Gastroesophageal sphincter (tissue), 4 donors: ENCODE data around the gene GRHL3. TPM values are rescaled to one million over a fixed set of nuclear protein-coding genes. Genes with fewer than 3 reads are reported as not detected.

ENCODE experiments used
- ATAC-seq: fragments of 150-250 bp; one replicate; pipeline ENCODE4 v1.9.1; 2016; ENCODE audit warnings: mild to moderate bottlenecking, moderate library complexity
- H3K27ac ChIP-seq, 4 donors: fragments of 200-600 bp; sonication (generic) in 3 of 4; 1 replicate in 3 of 4; 2 replicates in 1 of 4; pipeline ENCODE4 v1.5.1; 2016 to 2019
- H3K27me3 ChIP-seq: fragments of 200-600 bp; sonication (generic); one replicate; pipeline ENCODE4 v1.5.1; 2019
- H3K36me3 ChIP-seq, 2 donors: fragments of 200-600 bp; sonication (generic); one replicate each; pipeline ENCODE4 v1.5.1; 2019; ENCODE audit warnings: control low read depth in 1 of 2
- H3K4me1 ChIP-seq, 3 donors: fragments of 200-600 bp; sonication (generic); 1 replicate in 2 of 3; 2 replicates in 1 of 3; pipeline ENCODE4 v1.5.1; 2016 to 2019; ENCODE audit warnings: control low read depth in 2 of 3
- H3K4me3 ChIP-seq, 2 donors: fragments of 200-600 bp; sonication (generic); one replicate each; pipeline ENCODE4 v1.5.1; 2019; ENCODE audit warnings: mild to moderate bottlenecking in 1 of 2, moderate library complexity in 1 of 2
- H3K9me3 ChIP-seq, 3 donors: fragments of 200-600 bp; sonication (generic); one replicate each; pipeline ENCODE4 v1.5.1; 2017 to 2019; ENCODE audit warnings: control low read depth in 2 of 3
- CTCF ChIP-seq, 4 experiments: fragments of 200-600 bp in 2 of 4; fragments of 450-650 bp in 2 of 4; sonication (generic) in 1 of 4; IDR thresholded peaks; one replicate each; pipeline ENCODE4 v1.5.1; 2017 to 2019; ENCODE audit warnings: antibody characterized with exemption in 4 of 4, mild to moderate bottlenecking in 2 of 4, moderate library complexity in 2 of 4
- EP300 ChIP-seq: sonication (generic); formaldehyde crosslinking; IDR thresholded peaks from one replicate; pipeline ENCODE4 v1.6.1; 2017; ENCODE audit warnings: antibody characterized with exemption, mild to moderate bottlenecking
- POLR2A ChIP-seq, 2 donors: fragments of 450-650 bp; IDR thresholded peaks; one replicate each; pipeline ENCODE4 v1.6.1; 2017; ENCODE audit warnings: antibody characterized with exemption in 2 of 2, mild to moderate bottlenecking in 2 of 2, moderate library complexity in 1 of 2
- POLR2AphosphoS5 ChIP-seq: sonication (generic); formaldehyde crosslinking; IDR thresholded peaks from one replicate; pipeline ENCODE4 v1.6.1; 2017; ENCODE audit warnings: antibody characterized with exemption
- WGBS, 2 donors: methylation state at CpG; one replicate each; pipeline ENCODE4 v1.1.5; 2018; ENCODE audit warnings: low coverage in 1 of 2; 5-methylcytosine and 5-hydroxymethylcytosine counted together
- total RNA-seq, 4 donors: library from RNA; depleted of rRNA; stranded (reverse); fragments of >200 nt; gene quantifications; one replicate each; pipeline ENCODE4 v1.1.0, GENCODE V29; 2016

Gene GRHL3
- total RNA-seq, 4 donors from 2014 or later, result 0.13 to 4.9 (median 0.31) TPM; not detected in 1

GRCh38 chr1:24384251-24385090 lies 65.3 kb downstream of the GRHL3 start:
- H3K27ac ChIP-seq, result peak overlapping the region in 1 of 4 donors; percentile 26

GRCh38 chr1:24385160-24385940 lies 66.2 kb downstream of the GRHL3 start:
- Histone ChIP-seq H3K27me3 (no peaks in the 10 kb centered on the region), H3K9me3 (no peaks in the 10 kb centered on the region), H3K36me3 (peaks cover 0 to 62% of the 10 kb centered on the region in 2 donors), H3K27ac (no peak overlapping the region), H3K4me1 (no peaks in the 10 kb centered on the region), H3K4me3 (no peak overlapping the region)
- no peak for TF ChIP-seq EP300
- no peak for TF ChIP-seq POLR2A (IDR thresholded peaks at IDR 0.05)
- peak in 1 of 4 experiments; percentile 9 for TF ChIP-seq CTCF (IDR thresholded peaks at IDR 0.05)
- TF ChIP-seq POLR2AphosphoS5, result no peak
- 93% methylated on average over 5 to 7 of the region's 12 CpGs for WGBS, 2 donors
- ATAC-seq, result no peak

More at GRCh38 chr1:24384251-24385090, 65.3 kb downstream of the GRHL3 start:
- no peaks in the 10 kb centered on the region for H3K9me3 ChIP-seq
- no peaks in the 10 kb centered on the region for H3K4me1 ChIP-seq
- H3K4me3 ChIP-seq, result no peak overlapping the region
- H3K27me3 ChIP-seq, result no peaks in the 10 kb centered on the region
- TF ChIP-seq POLR2A (IDR thresholded peaks at IDR 0.05), result no peak
- no peak for TF ChIP-seq POLR2AphosphoS5
- no peak for TF ChIP-seq CTCF (IDR thresholded peaks at IDR 0.05)
- no peak for TF ChIP-seq EP300
- H3K36me3 ChIP-seq, result peaks cover 0 to 71% of the 10 kb centered on the region in 2 donors
- WGBS, 2 donors, result 81 to 84% methylated on average over 6 to 11 of the region's 13 CpGs
- ATAC-seq, result no peak

GRCh38 chr1:24386241-24386640 lies 67.1 kb downstream of the GRHL3 start:
- no peak for TF ChIP-seq POLR2A (IDR thresholded peaks at IDR 0.05)
- TF ChIP-seq CTCF (IDR thresholded peaks at IDR 0.05), result no peak
- TF ChIP-seq POLR2AphosphoS5, result no peak
- no peak for TF ChIP-seq EP300
- no peaks in the 10 kb centered on the region for H3K9me3 ChIP-seq
- peaks cover 0 to 6% (median 0%) of the 10 kb centered on the region in 3 donors for H3K4me1 ChIP-seq
- peaks cover 0 to 53% of the 10 kb centered on the region in 2 donors for H3K36me3 ChIP-seq
- no peak overlapping the region for H3K4me3 ChIP-seq
- no peak overlapping the region for H3K27ac ChIP-seq
- WGBS, 2 donors, result 84 to 91% methylated on average over 6 to 9 of the region's 9 CpGs
- no peaks in the 10 kb centered on the region for H3K27me3 ChIP-seq
- ATAC-seq, result no peak

- no peak for TF ChIP-seq EP300
- no peak for TF ChIP-seq POLR2A (IDR thresholded peaks at IDR 0.05)
- no peak for TF ChIP-seq POLR2AphosphoS5
- Histone ChIP-seq H3K27me3 (no peaks in the 10 kb centered on the region), H3K27ac (no peak overlapping the region), H3K9me3 (no peaks in the 10 kb centered on the region), H3K36me3 (peaks cover 0 to 46% of the 10 kb centered on the region in 2 donors), H3K4me3 (no peak overlapping the region), H3K4me1 (peaks cover 0 to 13% (median 0%) of the 10 kb centered on the region in 3 donors)
- no peak for ATAC-seq
- 93 to 94% methylated on average over 6 to 8 of the region's 11 CpGs for WGBS, 2 donors
These were observed 67.8 kb downstream of the GRHL3 start for GRCh38 chr1:24386931-24387330.

GRCh38 chr1:24387636-24388175 lies 68.5 kb downstream of the GRHL3 start:
- TF ChIP-seq POLR2A (IDR thresholded peaks at IDR 0.05), result no peak
- no peak for TF ChIP-seq CTCF (IDR thresholded peaks at IDR 0.05)
- no peak for TF ChIP-seq POLR2AphosphoS5
- no peak for TF ChIP-seq EP300
- peaks cover 0 to 39% of the 10 kb centered on the region in 2 donors for H3K36me3 ChIP-seq
- H3K9me3 ChIP-seq, result no peaks in the 10 kb centered on the region
- no peak overlapping the region for H3K27ac ChIP-seq
- no peak for ATAC-seq
- H3K4me3 ChIP-seq, result no peak overlapping the region
- H3K27me3 ChIP-seq, result no peaks in the 10 kb centered on the region
- 73 to 80% methylated on average over 1 of the region's 1 CpG for WGBS, 2 donors
- peaks cover 0 to 20% (median 0%) of the 10 kb centered on the region in 3 donors for H3K4me1 ChIP-seq
